GM18498 (cell line): ENCODE data around the gene HLCS.

Experiments
- ATAC-seq: cut with Tn5 transposase; IDR thresholded peaks from one replicate; pipeline ENCODE4 v1.9.1; 2021; ENCODE audit warnings: mild to moderate bottlenecking, moderate library complexity; ENCODE audit not compliant: unreplicated experiment

The HLCS gene

DNA sequence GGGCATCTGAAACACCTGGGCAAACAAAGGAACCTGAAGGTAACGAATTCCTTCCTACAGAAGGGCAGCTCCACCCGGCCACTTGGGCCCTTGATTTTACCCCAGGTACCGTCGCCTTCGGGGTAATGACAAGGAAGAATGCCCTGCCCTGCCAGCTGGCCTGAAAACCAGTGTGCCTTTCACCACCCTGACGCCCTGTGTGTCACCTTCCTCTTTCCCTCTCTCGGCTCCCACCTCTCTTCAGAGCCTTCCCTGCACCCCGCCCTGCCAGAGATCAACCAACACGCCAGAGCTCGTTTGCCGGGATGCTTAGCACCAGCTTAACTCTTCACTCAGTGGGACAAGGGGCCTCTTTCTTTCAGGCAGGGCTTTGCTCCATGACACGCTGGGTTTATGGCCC, 181.5 kb downstream of the HLCS start:
- ATAC-seq, result no peak

DNA sequence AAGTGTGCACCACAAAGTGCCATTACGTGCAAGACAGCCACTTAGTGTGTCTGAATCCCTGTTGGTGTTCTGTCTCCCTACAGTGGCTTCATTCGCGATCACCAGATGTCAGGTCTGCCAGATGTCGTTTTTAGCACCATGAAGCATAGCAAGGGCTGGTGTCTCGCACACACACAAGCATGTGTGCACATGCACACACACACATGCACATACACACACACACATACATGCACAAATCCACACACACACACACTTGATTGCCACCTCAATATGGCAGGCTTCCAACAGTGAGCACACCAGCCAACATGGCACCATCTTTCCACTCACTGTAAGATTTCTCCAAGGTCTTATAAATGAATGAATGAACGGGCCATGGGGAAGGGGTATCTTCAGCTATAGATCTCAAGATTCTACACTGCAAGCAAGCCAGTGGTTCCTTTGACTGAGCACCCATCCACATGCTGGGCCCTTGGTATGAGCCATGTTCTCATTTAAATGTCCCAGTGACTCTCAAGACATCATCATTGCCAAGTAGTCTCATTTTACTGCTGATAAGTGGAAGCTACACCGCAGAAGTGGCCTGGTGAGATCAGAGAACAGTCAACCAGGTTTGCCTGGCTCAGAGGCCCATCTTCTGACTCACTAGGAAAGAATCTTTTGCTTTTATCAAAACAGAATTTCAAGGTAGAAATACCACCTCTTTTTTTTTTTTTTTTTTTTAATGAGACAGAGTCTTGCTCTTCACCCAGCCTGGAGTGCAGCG, 182.7 kb downstream of the HLCS start:
- ATAC-seq, result no peak

DNA sequence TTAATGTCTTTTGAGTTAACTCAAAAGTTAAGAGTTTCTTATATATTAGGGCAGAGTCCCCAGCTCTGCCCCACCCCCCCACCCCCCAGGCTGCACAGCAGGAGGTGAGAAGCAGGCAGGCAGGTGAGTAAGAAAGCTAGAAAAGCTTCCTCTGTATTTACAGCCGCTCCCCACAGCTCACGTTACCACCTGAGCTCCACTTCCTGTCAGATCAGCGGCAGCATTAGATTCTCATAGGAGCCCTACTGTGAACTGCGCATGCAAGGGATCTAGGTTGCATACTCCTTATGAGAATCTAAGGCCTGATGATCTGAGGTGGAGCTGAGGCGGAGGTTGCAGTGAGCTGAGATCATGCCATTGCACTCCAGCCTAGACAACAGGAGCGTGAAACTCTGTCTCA, 185.6 kb downstream of the HLCS start:
- no peak for ATAC-seq

DNA sequence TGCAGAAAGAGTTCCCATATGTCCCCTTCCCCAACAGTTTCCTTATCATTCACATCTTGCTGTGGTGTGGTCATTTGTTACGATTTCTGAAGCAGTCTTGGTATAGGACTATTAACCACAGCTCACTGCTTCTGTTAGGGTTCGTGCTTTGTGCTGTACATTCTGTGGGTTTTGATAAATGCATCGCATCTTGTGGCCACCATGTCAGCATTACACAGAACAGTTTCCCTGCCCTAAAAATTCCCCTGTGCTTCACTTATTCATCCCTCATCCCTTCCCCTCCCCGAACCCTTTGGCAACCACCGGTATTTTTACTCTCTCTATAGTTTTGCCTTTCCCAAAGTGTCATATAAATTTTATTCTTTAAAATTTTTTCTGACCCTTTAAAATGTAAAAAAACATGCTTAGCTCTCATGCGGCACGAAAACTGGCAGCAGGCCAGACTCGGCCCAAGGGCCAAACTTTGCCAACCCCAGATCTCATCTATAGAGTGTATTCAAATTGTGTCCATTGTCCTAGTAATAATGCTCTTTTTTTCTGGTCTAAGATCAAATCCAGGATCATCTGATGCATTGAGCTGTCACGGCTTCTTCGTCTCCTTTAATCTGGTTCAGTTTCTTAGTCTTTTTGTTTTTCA, 189.4 kb downstream of the HLCS start:
- no peak for ATAC-seq

DNA sequence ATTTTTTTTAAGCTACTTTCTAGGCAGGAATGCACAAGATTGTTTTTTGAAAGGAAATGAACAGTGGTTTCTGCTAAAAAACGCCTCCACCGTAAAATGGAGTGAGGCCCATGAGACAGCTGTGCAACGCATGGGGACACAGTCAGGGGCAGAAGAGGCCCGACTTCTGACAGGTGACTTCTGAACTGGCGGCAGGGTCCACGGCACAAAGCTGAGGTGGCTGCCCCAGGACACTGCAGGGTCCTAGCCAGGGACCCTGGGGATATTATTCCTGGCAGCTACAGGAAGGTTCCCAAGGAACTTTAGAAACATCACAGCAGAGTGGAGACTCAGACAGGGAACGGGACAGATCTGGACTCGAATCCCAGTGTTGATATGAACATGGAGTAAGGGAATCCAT, 192.5 kb downstream of the HLCS start:
- ATAC-seq, result no peak

DNA sequence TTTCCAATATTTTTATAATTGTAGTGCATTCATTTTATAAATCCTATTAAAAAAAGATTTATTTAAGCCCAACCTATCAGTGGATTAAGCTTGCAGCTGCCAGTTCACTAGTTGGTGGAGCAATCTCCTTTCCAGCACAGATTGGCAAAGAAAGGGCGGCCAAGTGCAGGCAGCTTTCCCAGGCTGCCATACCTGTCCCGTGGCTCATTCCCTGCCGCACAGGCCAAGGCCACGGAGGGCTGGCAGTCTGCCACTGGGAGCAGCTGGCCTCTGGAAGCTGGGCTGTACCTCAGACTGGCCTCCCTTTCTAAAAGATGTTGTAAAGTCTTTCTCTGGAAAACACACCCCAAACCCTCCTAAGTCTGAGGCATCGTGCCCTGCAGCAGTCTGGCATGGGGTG, 193.4 kb downstream of the HLCS start:
- ATAC-seq, result no peak

DNA sequence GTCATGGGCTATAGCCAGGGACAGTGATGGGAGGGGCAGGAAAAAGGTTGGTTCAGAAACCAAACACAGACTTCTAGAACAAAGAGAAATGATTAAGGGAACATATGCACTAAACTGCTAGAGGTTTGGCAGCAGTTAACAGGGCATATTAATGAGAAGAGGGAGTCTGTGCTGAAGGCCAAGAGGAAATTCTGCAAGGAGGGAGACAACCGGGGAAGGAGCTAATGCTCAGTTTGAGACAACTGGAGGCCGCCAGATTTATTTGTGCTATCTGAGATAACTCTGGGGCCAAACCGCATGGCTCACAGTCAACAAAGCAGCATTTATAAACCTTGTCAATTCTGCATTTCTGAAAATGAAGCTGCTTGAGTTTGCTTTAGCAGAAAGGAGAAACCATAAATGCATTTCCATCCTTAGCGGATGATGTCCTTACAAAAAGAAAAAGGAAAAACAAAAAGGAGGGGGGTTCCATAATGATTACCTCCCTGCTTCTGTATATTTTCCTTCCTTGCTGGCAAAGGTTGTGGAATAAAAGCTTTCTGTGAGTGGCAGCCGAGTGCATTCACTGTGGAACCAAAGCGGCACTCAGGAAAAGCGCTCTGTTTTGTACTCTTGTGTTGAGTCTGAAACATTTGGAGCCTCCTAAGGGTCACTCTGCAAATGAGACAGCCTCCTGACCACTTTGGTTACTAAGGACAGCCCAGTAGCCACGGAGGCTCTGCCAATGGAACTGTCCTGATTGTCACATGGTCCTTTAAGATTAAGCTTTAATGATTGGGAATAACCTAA, 197.2 kb downstream of the HLCS start:
- ATAC-seq, result no peak

DNA sequence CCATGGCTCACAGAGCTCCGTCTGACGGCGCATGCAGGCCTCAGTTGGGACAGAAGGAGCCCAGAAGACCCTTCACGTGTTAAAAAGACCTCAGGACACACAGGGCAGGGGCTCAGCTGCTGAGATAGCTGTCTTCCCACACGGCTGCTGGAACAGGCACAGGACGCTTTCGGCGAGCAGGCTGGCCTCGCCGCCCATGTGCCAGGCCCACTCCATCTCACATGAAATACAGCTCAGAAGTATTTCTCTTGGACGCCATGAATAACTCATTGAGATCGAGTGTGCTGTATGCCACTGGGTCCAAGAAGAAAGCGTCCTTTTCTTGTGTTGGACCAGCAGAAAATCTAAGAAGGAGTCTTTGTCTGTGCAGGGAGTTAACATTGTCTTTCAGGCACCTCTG, 198.0 kb downstream of the HLCS start:
- no peak for ATAC-seq

DNA sequence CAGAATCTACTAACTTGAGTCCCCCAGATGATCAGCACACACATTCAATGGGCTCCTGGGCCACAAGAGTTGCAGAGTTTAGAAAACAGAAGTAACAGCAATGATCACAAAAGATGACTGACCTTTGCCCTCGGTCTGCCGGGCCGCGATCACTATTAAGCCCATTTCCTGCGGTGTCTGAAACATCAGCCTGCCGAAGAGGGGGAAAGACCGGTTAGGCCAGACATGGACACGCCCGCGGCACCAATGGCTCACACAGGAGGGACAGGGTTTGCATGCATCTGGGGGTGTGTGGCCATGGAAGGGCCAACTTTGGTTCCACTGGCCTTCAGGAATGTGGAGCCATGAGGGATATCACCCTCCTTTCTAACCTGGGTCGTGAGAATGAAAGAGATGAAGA, 199.4 kb downstream of the HLCS start:
- no peak for ATAC-seq

DNA sequence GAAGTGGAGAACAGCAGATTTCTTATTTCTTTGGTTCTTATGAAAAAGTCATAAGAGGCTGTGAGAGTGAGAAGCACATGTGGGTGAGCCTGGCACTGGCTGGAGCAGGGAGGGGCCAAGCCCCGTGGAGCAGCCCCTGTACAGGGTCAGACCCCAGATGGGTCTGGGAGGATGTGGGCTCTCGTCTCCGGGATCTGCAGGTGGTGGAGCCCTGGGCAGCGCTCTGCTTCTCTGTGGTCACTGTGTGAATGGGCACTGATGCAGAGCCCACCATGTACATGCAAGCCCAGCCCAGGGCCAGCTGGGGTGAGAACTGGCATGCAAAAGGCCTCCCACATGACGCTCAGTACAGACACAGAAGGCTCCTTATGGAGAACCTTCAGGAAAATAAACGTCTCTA, 200.0 kb downstream of the HLCS start:
- no peak for ATAC-seq

DNA sequence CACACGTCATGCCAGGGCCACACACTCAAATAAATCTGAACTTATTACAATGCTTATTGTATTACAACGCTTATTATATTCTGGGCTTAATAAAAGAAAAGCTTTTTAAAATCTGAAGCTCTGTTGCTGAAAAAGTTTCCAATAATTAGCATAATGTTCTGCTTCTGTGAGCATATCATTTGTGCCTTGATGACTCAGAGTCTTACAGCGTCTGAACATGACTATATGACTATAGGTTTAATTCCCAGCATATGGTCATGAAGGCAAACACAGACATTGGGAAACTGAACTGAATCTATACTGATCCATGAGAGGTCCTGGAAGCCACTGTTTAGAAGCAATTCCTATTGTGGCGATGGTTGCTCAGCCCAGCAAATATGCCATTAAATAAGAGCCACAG, 201.2 kb downstream of the HLCS start:
- no peak for ATAC-seq

DNA sequence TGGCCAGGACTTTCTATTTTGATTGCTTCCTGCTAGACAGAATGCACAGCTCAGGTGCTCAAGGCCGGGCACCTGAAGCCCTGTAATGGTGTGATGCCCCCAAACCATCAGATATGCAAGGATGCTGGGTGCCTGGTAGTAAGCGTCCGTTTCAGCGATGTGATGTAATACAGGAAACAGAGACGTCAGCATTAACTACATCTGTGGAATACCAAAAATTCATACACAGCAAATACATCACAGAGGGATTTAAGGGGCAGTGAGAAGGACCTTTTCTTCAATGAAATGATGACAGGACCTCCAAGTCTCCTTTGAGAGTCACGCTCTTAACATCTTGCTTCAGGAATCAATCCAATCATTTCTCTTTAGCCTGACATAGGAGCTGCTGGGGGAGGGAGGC, 203.2 kb downstream of the HLCS start:
- no peak for ATAC-seq

DNA sequence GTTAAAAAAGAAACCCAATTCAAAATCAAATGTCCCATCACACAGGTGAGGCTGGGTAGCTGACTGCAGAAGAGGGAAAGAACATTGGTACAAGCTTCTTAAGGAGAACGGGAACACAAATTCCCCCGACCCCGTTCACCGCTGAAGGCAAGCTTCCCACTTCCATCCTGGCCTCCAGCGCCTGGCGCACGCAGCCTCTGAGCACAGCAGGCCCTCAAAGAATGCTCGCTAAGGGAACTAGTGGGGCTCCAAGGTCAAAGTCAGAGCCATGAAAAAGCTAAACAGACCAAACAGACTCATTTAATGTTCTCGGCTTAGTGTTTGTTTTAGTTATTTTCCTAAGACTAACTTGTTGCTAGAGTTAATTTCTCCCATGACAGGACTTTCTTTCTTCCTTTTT, 203.8 kb downstream of the HLCS start:
- ATAC-seq, result no peak

DNA sequence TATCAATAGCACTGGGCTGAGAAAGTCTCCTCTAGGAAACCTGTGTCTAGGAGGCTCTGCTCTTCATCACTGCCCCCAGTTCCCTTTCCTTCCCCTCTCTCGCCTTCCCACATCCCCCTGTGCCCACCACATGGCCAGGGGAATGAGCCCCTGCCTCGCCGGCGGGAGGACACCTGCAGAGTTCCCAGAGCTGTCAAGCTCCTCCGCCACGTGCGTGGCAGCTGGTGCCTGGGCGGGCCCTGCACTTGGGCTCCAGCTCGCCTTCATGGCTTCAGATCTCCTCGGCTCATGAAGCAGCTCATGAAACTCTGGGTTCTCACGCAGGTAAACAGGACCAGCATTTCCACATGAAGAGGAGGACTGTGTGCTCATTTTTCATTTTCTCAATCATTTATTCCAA, 204.8 kb downstream of the HLCS start:
- ATAC-seq, result no peak

DNA sequence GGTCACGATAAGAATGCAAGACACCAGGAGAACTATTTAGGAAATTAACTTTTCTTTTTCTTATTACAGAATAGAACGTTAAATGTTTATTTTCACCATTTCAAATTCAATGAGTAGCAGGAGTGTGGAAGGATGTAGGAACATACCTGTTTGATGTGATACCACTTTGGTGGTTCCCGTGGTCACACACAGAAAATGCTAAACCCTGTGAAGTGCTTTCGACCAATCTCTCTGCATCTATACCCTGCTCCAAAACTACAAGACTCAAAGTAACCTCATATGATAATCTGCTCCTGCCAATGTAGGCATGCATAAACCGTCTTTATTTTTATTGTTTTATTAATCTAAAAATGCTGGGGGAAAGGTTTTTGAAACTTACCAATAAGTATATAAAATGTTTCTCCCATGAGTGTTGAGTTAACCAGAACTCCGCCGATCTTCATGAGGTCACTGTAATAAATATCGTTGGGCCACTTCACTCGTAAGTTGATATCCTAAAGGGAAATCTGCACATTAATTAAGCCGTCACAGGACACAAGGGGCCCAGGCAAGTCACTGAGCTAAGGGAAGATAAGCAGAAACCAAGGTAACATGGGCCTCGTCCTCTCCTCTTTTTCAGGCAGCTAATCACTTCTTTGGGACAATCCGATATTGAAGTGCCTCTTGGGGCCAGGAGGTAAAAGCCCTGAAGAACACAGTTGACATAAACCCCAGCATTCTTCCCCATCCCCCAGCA, 207.0 kb downstream of the HLCS start:
- ATAC-seq, result no peak

DNA sequence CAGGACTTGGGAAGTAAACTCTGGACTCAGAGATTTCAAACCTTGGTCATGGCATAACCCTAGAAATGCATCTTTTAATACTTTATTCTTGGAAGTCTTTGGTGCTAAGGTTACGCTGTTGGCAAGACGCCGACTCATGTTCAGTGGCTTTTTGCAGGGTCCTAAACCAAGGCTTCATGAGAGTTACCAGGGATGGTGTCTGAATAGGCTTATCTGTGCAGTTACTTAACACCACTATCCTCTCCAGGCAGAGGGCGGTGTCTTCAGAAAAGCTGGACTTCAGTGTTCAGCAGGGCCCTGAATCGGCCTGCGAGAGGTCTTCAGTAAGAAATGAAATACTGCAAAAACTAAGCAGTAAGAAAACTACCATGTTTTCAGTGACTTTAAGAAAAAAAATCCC, 209.3 kb downstream of the HLCS start:
- no peak for ATAC-seq

DNA sequence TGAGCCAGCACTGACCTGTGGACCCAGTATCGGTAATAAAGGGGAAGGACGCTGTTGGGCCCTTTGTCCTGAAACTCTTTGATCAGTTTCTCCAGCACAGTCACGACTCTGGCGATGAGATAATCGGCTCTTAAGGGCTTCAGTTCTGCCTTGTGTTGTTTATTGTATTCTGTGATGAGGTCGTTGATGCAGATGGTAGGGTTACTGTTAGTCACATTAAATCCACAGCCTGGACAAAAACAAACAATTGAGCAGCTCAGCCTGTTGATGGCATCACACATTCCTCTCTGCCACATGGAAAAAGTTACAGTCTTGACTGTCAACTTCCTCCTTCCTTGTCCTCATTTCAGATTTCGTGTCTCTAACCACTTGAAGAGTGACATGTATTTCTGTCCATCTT, 209.9 kb downstream of the HLCS start:
- no peak for ATAC-seq

DNA sequence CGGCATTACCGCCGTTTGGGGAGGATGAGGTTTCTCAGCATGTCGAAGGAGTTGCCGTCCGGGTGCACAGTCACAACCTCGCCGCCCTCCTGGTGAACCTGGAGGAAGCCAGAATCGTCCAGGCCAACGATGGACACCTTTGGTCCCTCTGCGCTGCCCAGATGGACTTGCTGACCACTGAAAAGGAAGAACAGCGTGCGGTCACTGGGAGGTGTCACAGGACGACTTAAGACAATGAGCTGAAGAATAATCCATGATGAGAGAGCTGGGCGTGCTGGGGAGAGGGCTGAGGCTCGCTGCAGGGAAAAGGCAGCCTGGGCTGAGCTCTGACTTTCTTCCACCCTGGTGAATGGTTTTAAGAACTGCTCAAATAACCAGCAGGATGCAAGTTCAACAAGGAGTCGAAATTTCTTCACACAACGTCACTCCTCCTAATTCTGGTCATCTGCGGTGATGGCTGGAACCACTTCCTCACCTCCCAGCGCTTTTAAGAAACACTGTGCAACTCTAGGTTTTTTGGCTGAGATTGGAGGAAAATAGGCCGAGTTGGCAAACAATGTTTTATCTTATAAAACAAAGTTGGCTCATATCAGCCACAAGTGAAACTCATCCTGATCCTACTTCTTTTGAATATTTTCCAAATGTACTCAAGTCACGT, 212.1 kb downstream of the HLCS start:
- ATAC-seq, result no peak

DNA sequence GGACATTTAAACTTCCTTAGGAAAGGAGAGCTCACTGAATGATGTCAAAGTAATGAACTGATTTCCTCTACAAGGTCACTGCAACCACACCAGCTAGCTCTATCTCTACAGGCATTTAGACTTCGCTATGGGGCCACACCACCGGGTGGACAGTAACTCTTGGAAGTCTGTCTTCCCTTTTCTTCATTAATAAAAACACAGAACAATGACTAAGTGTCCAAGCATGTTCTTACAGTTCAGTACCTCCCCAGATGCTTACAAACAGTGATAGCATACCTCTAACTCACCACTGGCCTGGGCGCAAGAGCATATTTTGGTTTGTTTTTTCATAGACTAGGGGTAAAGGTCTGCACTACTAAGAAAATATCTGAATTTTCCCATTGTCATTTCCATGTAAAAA, 212.9 kb downstream of the HLCS start:
- no peak for ATAC-seq

DNA sequence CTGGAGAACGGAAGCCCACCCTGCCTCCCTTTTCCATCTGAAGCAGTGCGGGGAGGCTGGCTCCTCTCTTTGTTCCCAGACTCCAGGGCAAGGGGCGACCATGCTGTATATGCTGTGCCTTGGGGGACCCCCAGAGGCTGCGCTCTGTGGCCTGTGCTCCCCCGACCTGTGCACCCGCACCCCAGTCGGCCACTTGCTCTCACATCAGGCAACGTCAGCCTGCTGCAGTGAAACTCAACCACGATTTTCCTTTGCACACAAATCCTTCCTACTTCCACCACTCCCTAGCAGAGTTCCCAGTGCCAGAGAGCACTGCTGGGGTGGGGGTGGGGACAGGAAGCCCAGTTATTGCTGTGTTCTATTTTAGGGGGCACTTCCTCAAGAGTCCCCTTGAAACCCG, 215.1 kb downstream of the HLCS start:
- no peak for ATAC-seq

DNA sequence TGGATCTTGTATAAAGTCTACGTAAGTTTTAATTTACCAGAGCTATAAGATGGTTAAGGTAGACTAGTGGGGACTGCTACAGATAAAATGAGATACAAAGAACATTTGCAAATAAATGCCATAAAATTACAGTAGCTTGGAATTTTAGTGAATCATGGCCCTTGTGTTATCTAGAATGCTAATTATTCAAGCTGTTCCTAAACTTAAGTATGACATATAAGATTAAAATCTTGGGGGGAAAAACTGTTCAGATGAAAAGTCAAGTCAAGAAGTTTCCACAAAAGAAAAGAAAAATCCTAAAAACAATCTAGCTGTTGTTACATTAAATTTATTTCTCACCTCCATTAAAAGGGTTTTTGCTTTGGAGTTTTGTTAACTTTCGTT, 215.9 kb downstream of the HLCS start:
- no peak for ATAC-seq
